ENCODE data around the gene IRF2.
A peak's percentile ranks its signal among the peaks of the same experiment; 100 is the strongest.

The IRF2 gene

DNA sequence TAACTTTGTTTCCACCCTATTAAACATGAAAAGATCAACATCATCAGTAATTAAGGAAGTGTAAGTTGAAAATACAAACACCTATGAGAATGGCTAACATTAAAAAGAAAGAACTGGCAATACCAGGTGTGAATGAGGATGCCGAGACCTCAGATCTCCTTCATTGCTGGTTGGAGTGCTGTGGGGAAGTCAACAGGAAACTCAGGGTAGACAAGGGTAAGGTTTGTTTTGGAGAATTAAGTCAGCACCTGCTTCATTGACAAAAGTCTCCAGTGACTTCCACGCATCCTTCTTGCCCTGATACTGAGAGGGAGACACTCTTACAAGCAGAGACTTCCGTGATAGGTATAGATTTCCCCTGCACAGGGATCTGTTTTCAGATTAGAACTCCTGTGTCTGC, 106.1 kb downstream of the IRF2 start:
- DNase-seq (ENCODE audit: low spot score): no peak

DNA sequence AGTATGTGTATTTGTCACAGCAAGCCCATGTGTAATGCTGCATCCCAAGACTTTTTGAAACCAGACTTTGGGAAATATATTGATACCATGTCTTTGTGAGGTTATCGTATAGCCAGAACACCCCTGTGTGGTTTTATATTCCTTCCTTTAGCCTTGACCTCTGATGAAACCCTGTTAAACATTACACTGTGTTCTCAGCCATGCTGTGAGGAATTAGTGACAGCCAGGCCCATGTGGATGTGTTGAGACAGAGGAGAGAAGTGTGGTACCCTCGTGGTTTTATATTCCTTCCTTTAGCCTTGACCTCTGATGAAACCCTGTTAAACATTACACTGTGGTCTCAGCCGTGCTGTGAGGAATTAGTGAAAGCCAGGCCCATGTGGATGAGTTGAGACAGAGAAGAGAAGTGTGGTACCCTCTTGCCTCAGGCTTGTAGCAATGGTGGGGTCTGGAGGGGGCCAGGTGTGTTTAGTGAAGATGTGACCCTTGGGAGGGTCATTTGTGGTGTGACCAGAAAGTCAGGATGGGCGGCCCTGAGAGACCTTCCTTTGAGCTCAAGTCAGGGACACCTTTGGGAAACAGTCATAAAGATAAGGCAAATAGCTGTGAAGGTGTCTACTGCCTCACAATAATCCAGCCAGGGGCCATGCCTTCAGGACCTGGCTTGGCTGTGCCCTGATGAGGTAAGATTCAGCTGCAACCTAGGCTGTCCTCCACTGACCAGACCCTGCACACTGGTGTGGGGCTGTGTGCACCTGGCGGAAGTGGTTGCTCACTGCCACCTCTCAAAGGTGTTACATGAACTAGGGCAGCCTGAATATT, 110.0 kb downstream of the IRF2 start:
- no peak for DNase-seq (ENCODE audit: low spot score)

- no peak for DNase-seq (ENCODE audit: low spot score)
These were observed 111.1 kb downstream of the IRF2 start for GRCh38 chr4:184363258-184363657.

DNA sequence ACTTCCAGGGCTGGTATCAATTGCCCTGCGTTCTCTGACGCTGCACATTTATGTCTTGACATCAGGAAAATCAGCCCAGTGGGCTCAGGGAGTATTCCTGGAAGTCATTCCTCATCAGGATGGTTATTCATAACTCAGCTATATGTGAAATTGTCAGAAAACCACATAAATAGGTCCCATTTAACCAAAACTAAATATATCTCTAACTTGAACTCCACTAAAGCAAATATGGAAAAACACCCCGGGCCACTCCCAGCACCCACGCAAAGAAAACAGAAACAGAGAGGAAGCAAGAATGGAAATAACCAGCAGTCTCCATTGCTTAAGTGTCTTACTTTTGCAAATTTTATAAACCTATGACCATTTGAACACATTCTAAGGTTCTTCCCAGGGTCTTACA, 112.0 kb downstream of the IRF2 start:
- no peak for DNase-seq (ENCODE audit: low spot score)

GRCh38 chr4:184361443-184361842, 112.9 kb downstream of the IRF2 start:
- no peak for DNase-seq (ENCODE audit: low spot score)

GRCh38 chr4:184359888-184360287, 114.5 kb downstream of the IRF2 start:
- no peak for DNase-seq (ENCODE audit: low spot score)

- no peak for DNase-seq (ENCODE audit: low spot score)
These were observed 115.7 kb downstream of the IRF2 start for GRCh38 chr4:184358521-184359232.

- DNase-seq (ENCODE audit: low spot score): no peak
These were observed 116.6 kb downstream of the IRF2 start for GRCh38 chr4:184357772-184358171.

DNA sequence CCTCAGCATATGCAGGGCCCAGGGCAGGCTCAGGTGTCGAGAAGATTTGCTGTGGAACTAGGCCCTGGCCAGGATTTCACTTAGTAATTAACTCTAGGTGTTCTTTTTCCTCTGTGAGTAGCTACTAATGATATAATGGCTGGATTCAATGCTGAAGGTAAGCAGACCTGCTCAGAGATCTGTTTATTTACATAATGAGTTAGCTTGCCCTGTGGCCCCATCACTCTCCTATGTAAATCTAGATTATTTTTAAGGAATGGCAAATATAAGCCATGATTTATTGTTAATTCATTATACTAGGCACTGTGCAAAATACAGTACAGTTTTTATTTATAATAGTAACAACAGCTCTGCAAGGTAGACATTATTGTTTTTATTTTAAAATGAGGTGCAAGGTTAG, 117.2 kb downstream of the IRF2 start:
- DNase-seq (ENCODE audit: low spot score): no peak

GRCh38 chr4:184356366-184356765, 118.0 kb downstream of the IRF2 start:
- no peak for DNase-seq (ENCODE audit: low spot score)

DNA sequence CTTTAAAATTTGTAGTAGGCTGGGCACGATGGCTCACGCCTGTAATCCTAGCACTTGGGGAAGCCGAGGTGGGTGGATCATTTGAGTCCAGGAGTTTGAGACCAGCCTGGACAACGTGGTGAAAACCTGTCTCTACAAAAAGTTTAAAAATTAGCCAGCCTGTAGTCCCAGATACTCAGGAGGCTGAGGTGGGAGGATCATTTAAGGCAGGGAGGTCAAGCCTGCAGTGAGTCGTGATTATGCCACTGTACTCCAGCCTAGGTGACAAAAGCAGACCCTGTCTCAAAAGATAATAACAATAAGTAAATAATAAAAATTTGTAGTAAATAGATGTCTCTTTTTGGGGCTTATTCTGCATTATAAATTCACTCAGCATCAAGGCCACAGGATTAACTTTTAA, 118.5 kb downstream of the IRF2 start:
- DNase-seq (ENCODE audit: low spot score): no peak

DNA sequence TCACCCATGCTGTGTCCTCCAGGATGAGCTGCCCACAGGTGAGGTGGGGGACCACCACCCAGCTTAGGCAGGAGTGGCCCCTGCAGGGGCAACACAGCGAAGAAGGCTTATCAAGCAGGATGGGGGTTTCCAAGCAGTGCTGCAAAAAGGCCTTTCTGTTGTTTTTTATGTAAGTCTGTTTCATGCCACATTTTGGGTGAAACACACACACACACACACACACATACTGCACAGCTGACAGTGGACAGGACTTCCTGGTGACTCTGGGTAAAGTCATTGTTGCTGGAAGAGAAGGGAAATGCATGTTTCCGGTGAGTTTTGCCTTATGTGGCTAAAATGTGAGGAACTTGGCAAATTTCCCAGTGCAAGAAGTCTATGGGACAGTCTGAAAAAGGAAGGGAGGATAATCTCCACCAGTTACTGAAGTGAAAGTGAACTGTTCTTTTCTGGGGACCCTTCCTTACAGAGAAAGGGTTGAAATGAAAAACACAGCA, 119.2 kb downstream of the IRF2 start:
- no peak for DNase-seq (ENCODE audit: low spot score)

DNA sequence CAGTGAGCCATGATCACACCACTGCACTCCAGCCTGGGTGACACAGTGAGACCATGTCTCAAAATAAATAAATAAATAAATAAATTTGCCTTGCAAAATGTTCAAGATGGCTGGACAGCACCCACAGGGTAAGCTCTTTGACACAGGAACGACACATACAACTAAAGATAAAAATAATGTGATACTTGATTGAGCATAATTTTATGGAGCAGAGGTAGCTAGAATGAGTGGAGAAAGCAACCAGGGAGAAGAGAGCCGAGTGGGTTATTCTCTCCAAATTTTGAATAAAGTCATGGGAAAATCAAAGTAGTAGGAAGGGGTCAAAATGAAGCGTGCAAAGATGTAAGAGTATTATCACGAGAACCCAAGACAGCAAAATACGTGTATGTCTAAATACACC, 121.5 kb downstream of the IRF2 start:
- DNase-seq (ENCODE audit: low spot score): no peak

- no peak for DNase-seq (ENCODE audit: low spot score)
These were observed 122.5 kb downstream of the IRF2 start for GRCh38 chr4:184351560-184352451.

GRCh38 chr4:184350964-184351363, 123.4 kb downstream of the IRF2 start:
- DNase-seq (ENCODE audit: low spot score): no peak

DNA sequence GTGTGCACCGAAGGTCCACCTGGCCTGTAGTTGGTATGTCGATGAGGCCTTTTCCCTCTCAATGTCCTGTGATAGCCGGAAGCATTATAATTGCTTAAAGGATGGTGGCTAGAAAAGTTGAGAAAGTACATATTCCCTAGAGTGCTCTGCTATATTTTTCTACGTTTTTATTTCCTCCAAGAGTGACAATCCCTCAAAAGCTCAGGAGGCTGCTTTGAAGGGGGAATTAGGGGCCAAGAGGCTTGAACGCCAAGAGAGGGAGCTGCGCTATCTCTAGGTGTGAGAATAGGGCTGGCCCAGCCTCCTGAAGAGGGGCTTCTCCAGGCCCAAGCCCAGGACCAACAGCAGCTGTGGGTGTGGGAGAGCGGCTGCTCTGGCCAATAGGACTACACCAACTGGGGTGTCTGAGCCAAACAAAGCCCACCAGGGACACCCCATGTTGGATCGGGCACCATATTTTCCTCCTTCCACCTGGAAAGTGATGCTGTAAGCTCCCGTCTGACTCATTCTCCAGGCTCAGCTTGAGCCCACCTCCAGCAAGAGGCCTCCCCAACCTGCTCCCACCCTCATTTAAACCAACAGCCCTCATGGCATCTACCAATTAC, 124.0 kb downstream of the IRF2 start:
- no peak for DNase-seq (ENCODE audit: low spot score)

DNA sequence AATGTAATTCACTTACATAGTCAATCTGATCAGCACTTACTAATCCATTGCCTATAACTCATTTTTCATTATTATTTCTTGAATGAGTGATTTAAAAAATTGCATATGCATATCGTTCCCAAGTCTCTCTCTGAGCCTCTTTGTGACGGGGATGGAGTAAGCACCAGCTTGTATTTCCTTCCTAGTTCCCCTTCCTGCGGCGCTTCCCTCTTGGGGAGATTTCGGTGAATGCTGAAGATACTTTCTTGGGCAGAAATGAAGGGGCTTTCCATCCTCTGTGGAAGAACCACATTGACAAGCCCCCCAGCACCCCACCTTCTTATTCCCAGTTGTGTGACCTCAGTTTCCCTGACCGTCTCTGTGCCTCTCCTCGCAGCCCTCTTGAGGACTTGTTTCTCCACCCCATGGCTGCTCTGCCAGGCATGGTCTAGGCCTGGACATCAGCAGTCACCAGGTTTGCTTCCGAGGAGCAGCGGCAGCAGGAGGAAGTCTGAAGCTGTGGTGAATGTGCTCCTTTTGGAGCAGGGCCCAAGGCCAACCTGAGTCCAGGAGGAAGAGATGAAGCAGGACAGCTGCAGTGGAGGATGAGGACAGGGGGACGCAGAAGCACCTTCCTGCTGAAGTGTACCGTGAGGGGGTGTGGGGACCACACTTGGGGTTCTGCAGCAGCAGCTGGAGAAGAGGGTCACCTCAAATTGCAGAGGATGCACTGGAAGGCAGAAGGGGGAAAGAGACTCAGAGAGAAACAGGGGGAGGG, 124.9 kb downstream of the IRF2 start:
- no peak for DNase-seq (ENCODE audit: low spot score)

- DNase-seq (ENCODE audit: low spot score): no peak
These were observed 125.8 kb downstream of the IRF2 start for GRCh38 chr4:184348311-184349233.

- DNase-seq (ENCODE audit: low spot score): peak; percentile 74
These were observed 126.8 kb downstream of the IRF2 start for GRCh38 chr4:184347251-184348239.

All from ecto neural progenitor cell (in vitro differentiated cells).